K562 (cell line): ENCODE results near the gene ATP6V0A1. TPM values are rescaled to one million over a fixed set of nuclear protein-coding genes. Genes with fewer than 3 reads are reported as not detected.

Source experiments
- ARHGAP35 ChIP-seq: fragments of 450-650 bp; IDR thresholded peaks from 2 replicates; pipeline ENCODE4 v1.6.1; 2018; ENCODE audit not compliant: partially characterized antibody
- DNMT1 ChIP-seq: fragments of 450-650 bp; IDR thresholded peaks from 2 replicates; pipeline ENCODE4 v1.6.1; 2016; ENCODE audit warnings: antibody characterized with exemption, mild to moderate bottlenecking
- ETV5 ChIP-seq: sonication (generic); formaldehyde crosslinking; IDR thresholded peaks from 2 replicates; pipeline ENCODE4 v1.4.0; 2020; ENCODE audit warnings: low read depth, mild to moderate bottlenecking, missing genetic modification reagents
- EZH2 ChIP-seq: IDR thresholded peaks from 2 replicates; pipeline ENCODE4 v1.6.1; 2012; ENCODE audit warnings: low read depth, mild to moderate bottlenecking, inconsistent platforms, low read length, borderline replicate concordance
- KLF16 ChIP-seq: IDR thresholded peaks from 2 replicates; pipeline ENCODE4 v1.6.1; 2016; ENCODE audit warnings: antibody characterized with exemption
- MCM3 ChIP-seq: fragments of 450-650 bp; IDR thresholded peaks from 2 replicates; pipeline ENCODE4 v1.6.1; 2016
- MED1 ChIP-seq: sonication (generic); formaldehyde crosslinking; IDR thresholded peaks from 2 replicates; pipeline ENCODE4 v1.8.1; 2023; ENCODE audit warnings: missing genetic modification reagents, borderline replicate concordance
- MEF2A ChIP-seq: IDR thresholded peaks from 2 replicates; pipeline ENCODE4 v1.6.1; 2011; ENCODE audit warnings: low read depth, mild to moderate bottlenecking, low read length, moderate library complexity; ENCODE audit not compliant: control insufficient read depth
- MYC ChIP-seq, 2 experiments: fragments of 250-450 bp in 1 of 2; sonication (Bioruptor Pico) in 1 of 2; IDR thresholded peaks; 2 replicates each; pipeline versions ENCODE4 v1.5.1 to v1.6.1; 2012 to 2021; ENCODE audit warnings: low read depth in 2 of 2, borderline replicate concordance in 1 of 2, improper control_type of control experiment in 1 of 2, low read length in 1 of 2, mild to moderate bottlenecking in 1 of 2, moderate library complexity in 1 of 2
- NR2C1 ChIP-seq, 2 experiments: fragments of 450-650 bp; IDR thresholded peaks; 2 replicates each; pipeline ENCODE4 v1.6.1; 2017; ENCODE audit warnings: mild to moderate bottlenecking in 2 of 2, antibody characterized with exemption in 1 of 2, inconsistent platforms in 1 of 2, missing compliant biosample characterization in 1 of 2, missing genetic modification characterization in 1 of 2
- NR2F6 ChIP-seq: fragments of 450-650 bp; formaldehyde crosslinking; IDR thresholded peaks from 2 replicates; pipeline ENCODE4 v1.4.0; 2020; ENCODE audit warnings: mild to moderate bottlenecking
- PATZ1 ChIP-seq: fragments of 250-450 bp; sonication (Bioruptor Pico); IDR thresholded peaks from 2 replicates; pipeline ENCODE4 v1.5.0; 2020; ENCODE audit warnings: mild to moderate bottlenecking, borderline replicate concordance
- SMARCA5 ChIP-seq: fragments of 450-650 bp; IDR thresholded peaks from 2 replicates; pipeline ENCODE4 v1.6.1; 2016
- SREBF1 ChIP-seq: fragments of 150-350 bp; IDR thresholded peaks from 2 replicates; pipeline ENCODE4 v1.6.1; 2014; ENCODE audit warnings: antibody characterized with exemption, low read depth, low read length, borderline replicate concordance
- ZBED1 ChIP-seq: IDR thresholded peaks from 2 replicates; pipeline ENCODE4 v1.6.1; 2014
- ZBTB34 ChIP-seq: fragments of 250-450 bp; sonication (Bioruptor Pico); IDR thresholded peaks from 2 replicates; pipeline ENCODE4 v1.8.0; 2021; ENCODE audit warnings: mild to moderate bottlenecking, moderate library complexity
- ZNF41 ChIP-seq: fragments of 250-450 bp; sonication (Bioruptor Pico); conservative IDR thresholded peaks from 2 replicates; pipeline ENCODE4 v1.4.0; 2020; ENCODE audit warnings: mild to moderate bottlenecking
- ZNF583 ChIP-seq: fragments of 250-450 bp; sonication (Bioruptor Pico); IDR thresholded peaks from 2 replicates; pipeline ENCODE4 v1.4.0; 2020
- ZNF668 ChIP-seq: fragments of 250-450 bp; sonication (Bioruptor Pico); IDR thresholded peaks from 2 replicates; pipeline ENCODE4 v1.8.0; 2022; ENCODE audit warnings: mild to moderate bottlenecking, inconsistent platforms
- ZNF695 ChIP-seq: fragments of 450-650 bp; formaldehyde crosslinking; IDR thresholded peaks from 2 replicates; pipeline ENCODE4 v1.4.0; 2020; ENCODE audit warnings: mild to moderate bottlenecking, moderate library complexity
- ZNF699 ChIP-seq: fragments of 250-450 bp; sonication (Bioruptor Pico); IDR thresholded peaks from 2 replicates; pipeline ENCODE4 v1.8.0; 2021; ENCODE audit warnings: mild to moderate bottlenecking, moderate library complexity; ENCODE audit not compliant: insufficient replicate concordance
- polyA plus RNA-seq, 8 experiments: library from polyadenylated mRNA; depleted of rRNA in 4 of 8; stranded (reverse) in 5 of 8; unstranded in 3 of 8; fragments of >200 nt; fragmentation: Nextera tagmentation in 2 of 8; fragmentation: Illumina TruSeq in 1 of 8; extraction: Ambion mirVana in 2 of 8; extraction: Trizol in 1 of 8; gene quantifications; 2 replicates each; pipeline versions ENCODE4 v1.2.1 to v1.2.3, GENCODE V29; 2011 to 2014; ENCODE audit warnings: inconsistent platforms in 1 of 8, missing spikeins in 1 of 8
- total RNA-seq, 7 experiments: library from RNA; depleted of rRNA in 6 of 7; stranded (reverse); fragments of >200 nt in 6 of 7; fragmentation: Illumina TruSeq in 2 of 7; extraction: Trizol in 2 of 7; gene quantifications; 2 replicates each; pipeline versions ENCODE4 v1.2.1 to v1.2.3, GENCODE V29; 2011 to 2021; ENCODE audit warnings: low replicate concordance in 1 of 7
- TF ChIP-seq, protein P1 (sequence below): fragments of 450-650 bp; IDR thresholded peaks from 2 replicates; pipeline ENCODE4 v1.6.1; 2016; ENCODE audit warnings: missing biosample characterization, missing genetic modification characterization
- TF ChIP-seq, protein P2 (sequence below): fragments of 450-650 bp; formaldehyde crosslinking; IDR thresholded peaks from 2 replicates; pipeline ENCODE4 v1.4.0; 2022; ENCODE audit warnings: missing genetic modification characterization
- TF ChIP-seq, protein P3 (sequence below): sonication (generic); formaldehyde crosslinking; IDR thresholded peaks from 2 replicates; pipeline ENCODE4 v1.9.0; 2022; ENCODE audit warnings: mild to moderate bottlenecking, missing genetic modification reagents

Gene ATP6V0A1
- total and polyA plus RNA-seq, 9 of the 15 experiments (the other 6 are each of a cell fraction or from before 2014, with no cell fraction given) = 11.8 to 158 (median 75.5) TPM

GRCh38 chr17:42518755-42519545, 60.3 kb downstream of the ATP6V0A1 start (continued):
- TF ChIP-seq, protein P1, sequence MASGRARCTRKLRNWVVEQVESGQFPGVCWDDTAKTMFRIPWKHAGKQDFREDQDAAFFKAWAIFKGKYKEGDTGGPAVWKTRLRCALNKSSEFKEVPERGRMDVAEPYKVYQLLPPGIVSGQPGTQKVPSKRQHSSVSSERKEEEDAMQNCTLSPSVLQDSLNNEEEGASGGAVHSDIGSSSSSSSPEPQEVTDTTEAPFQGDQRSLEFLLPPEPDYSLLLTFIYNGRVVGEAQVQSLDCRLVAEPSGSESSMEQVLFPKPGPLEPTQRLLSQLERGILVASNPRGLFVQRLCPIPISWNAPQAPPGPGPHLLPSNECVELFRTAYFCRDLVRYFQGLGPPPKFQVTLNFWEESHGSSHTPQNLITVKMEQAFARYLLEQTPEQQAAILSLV (tag) = no peak
- no peak for TF ChIP-seq PATZ1 (CRISPR knock-in tag)
- TF ChIP-seq SMARCA5 = no peak
- no peak for TF ChIP-seq ZNF668 (CRISPR knock-in tag)
- TF ChIP-seq MYC (IDR thresholded peaks at IDR 0.05; ENCODE audit: low read depth, low read length) = peak; percentile 42; the same call in 1 of the 2 replicates
- no peak for TF ChIP-seq MYC (CRISPR knock-in tag; IDR thresholded peaks at IDR 0.05; ENCODE audit: borderline replicate concordance, low read depth)
- TF ChIP-seq EZH2 = no peak
- no peak for TF ChIP-seq ZBTB34 (CRISPR knock-in tag)
- TF ChIP-seq, protein P2, sequence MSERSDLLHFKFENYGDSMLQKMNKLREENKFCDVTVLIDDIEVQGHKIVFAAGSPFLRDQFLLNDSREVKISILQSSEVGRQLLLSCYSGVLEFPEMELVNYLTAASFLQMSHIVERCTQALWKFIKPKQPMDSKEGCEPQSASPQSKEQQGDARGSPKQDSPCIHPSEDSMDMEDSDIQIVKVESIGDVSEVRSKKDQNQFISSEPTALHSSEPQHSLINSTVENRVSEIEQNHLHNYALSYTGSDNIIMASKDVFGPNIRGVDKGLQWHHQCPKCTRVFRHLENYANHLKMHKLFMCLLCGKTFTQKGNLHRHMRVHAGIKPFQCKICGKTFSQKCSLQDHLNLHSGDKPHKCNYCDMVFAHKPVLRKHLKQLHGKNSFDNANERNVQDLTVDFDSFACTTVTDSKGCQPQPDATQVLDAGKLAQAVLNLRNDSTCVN (CRISPR knock-in tag) = no peak
- peak; percentile 17; the same call in 1 of the 2 replicates for TF ChIP-seq ZNF583 (CRISPR knock-in tag)
- no peak for TF ChIP-seq MED1 (CRISPR knock-in tag)
- TF ChIP-seq ARHGAP35 = no peak
- no peak for TF ChIP-seq ETV5 (CRISPR knock-in tag)
- TF ChIP-seq ZNF41 (CRISPR knock-in tag) = no peak
- TF ChIP-seq SREBF1 = no peak
- TF ChIP-seq ZNF695 (CRISPR knock-in tag) = no peak
- TF ChIP-seq MCM3 = no peak
- no peak for TF ChIP-seq DNMT1
- TF ChIP-seq MEF2A = no peak
- TF ChIP-seq NR2F6 (CRISPR knock-in tag) = no peak
- no peak; the same call in 1 of the 2 replicates for TF ChIP-seq ZBED1
- TF ChIP-seq NR2C1 (IDR thresholded peaks at IDR 0.05) = no peak
- no peak for TF ChIP-seq NR2C1 (tag; IDR thresholded peaks at IDR 0.05)
- TF ChIP-seq ZNF699 (CRISPR knock-in tag) = no peak
- TF ChIP-seq, protein P3, sequence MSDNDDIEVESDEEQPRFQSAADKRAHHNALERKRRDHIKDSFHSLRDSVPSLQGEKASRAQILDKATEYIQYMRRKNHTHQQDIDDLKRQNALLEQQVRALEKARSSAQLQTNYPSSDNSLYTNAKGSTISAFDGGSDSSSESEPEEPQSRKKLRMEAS = no peak
- peak; percentile 75 for TF ChIP-seq KLF16
